ENCODE measurements around the gene ILRUN. TPM values are rescaled to one million over a fixed set of nuclear protein-coding genes. Genes with fewer than 3 reads are reported as not detected.

The ILRUN gene
- total RNA-seq, 1 donor from 2014 or later = 52.0 TPM

- peaks cover 2% of the 10 kb centered on the region for H3K27me3 Mint-ChIP-seq (ENCODE audit: low read depth)
- no peak overlapping the region for H3K27ac Mint-ChIP-seq (ENCODE audit: unreplicated experiment)
- H3K9me3 Mint-ChIP-seq = no peaks in the 10 kb centered on the region
- H3K4me3 Mint-ChIP-seq = peak overlapping the region; percentile 94
- peaks cover 36% of the 10 kb centered on the region for H3K4me1 Mint-ChIP-seq
- no peaks in the 10 kb centered on the region for H3K36me3 Mint-ChIP-seq (ENCODE audit: low read depth)
- no peak for DNase-seq (ENCODE audit: low read depth, low spot score)
- no peak for TF ChIP-seq CTCF (conservative IDR thresholded peaks at IDR 0.05)
Observed at GRCh38 chr6:34696189-34696738, 303 bp downstream of the ILRUN start.

GRCh38 chr6:34695729-34696188, 808 bp downstream of the ILRUN start:
- H3K36me3 Mint-ChIP-seq (ENCODE audit: low read depth) = no peaks in the 10 kb centered on the region
- H3K4me1 Mint-ChIP-seq = peaks cover 36% of the 10 kb centered on the region
- no peak for DNase-seq (ENCODE audit: low read depth, low spot score)
- H3K27ac Mint-ChIP-seq (ENCODE audit: unreplicated experiment) = peak overlapping the region; percentile 97
- no peaks in the 10 kb centered on the region for H3K9me3 Mint-ChIP-seq
- peak overlapping the region; percentile 94 for H3K4me3 Mint-ChIP-seq
- no peaks in the 10 kb centered on the region for H3K27me3 Mint-ChIP-seq (ENCODE audit: low read depth)
- no peak for TF ChIP-seq CTCF (conservative IDR thresholded peaks at IDR 0.05)

DNA sequence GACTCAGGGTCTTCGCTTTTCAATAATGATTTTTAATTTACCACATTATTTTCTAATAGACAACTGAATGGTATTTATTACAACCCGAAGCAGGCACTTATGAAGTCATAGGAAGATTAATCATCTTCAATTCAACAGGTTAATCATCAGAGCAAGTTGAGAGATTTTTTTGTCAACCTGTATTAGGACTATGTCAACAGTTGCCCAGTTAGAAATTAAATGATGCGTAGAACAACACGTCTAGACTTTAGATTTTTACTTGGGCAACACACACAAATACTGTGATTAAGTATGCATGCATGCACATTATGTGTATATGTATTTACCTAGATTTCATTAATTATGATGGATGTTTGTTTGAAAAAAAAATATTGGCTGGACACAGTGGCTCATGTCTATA, 4.3 kb downstream of the ILRUN start:
- Mint-ChIP-seq H3K36me3 (ENCODE audit: low read depth) (peaks cover 3% of the 10 kb centered on the region), H3K27ac (ENCODE audit: unreplicated experiment) (no peak overlapping the region), H3K9me3 (no peaks in the 10 kb centered on the region), H3K4me1 (peaks cover 34% of the 10 kb centered on the region), H3K27me3 (ENCODE audit: low read depth) (no peaks in the 10 kb centered on the region), H3K4me3 (no peak overlapping the region)
- TF ChIP-seq CTCF (conservative IDR thresholded peaks at IDR 0.05) = no peak
- DNase-seq (ENCODE audit: low read depth, low spot score) = no peak

DNA sequence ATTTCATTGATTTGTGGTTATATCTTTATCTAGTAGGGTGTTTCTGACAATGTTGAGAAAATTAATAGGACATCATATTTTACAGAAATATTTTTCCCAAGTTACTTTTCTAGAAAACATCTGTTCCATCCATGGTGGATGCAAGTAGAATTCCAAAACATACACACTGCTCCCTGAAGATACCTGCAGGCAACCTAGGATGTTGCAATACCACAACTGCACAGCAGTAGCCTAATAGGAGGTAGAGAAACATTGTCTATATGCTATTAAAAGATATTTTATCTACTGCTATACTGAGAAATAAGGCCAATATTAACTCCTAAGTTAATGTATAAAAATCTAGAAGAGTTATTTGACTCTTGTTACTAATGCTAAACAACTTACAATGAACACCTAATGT, 6.8 kb downstream of the ILRUN start:
- TF ChIP-seq CTCF (conservative IDR thresholded peaks at IDR 0.05) = no peak
- H3K4me3 Mint-ChIP-seq = no peak overlapping the region
- H3K4me1 Mint-ChIP-seq = peaks cover 18% of the 10 kb centered on the region

GRCh38 chr6:34688956-34689355, 7.6 kb downstream of the ILRUN start:
- Mint-ChIP-seq H3K4me1 (peaks cover 11% of the 10 kb centered on the region), H3K27me3 (ENCODE audit: low read depth) (no peaks in the 10 kb centered on the region), H3K36me3 (ENCODE audit: low read depth) (peaks cover 6% of the 10 kb centered on the region), H3K4me3 (no peak overlapping the region), H3K9me3 (peaks cover 3% of the 10 kb centered on the region), H3K27ac (ENCODE audit: unreplicated experiment) (peak overlapping the region; percentile 83)
- TF ChIP-seq CTCF (conservative IDR thresholded peaks at IDR 0.05) = no peak
- DNase-seq (ENCODE audit: low read depth, low spot score) = no peak

More for the DNA sequence above, 6.8 kb downstream of the ILRUN start:
- Mint-ChIP-seq H3K9me3 (peaks cover 3% of the 10 kb centered on the region), H3K36me3 (ENCODE audit: low read depth) (peaks cover 6% of the 10 kb centered on the region), H3K27ac (ENCODE audit: unreplicated experiment) (no peak overlapping the region), H3K27me3 (ENCODE audit: low read depth) (no peaks in the 10 kb centered on the region)
- DNase-seq (ENCODE audit: low read depth, low spot score) = no peak
